BLaER1 treated with 17β-estradiol and CSF1 and Interleukin-3, amounts not matched to agents 10 nM and 100 nM (cell line): ENCODE data around the gene NAGPA.

ENCODE experiments used
- H3K27ac ChIP-seq, 11 experiments: shearing (Covaris generic); formaldehyde crosslinking; 2 replicates each; pipeline ENCODE4 v1.8.1; 2022
- H3K27me3 ChIP-seq, 11 experiments: shearing (Covaris generic); formaldehyde crosslinking; 2 replicates each; pipeline ENCODE4 v1.8.1; 2022
- H3K36me3 ChIP-seq, 11 experiments: shearing (Covaris generic); formaldehyde crosslinking; 2 replicates each; pipeline ENCODE4 v1.8.1; 2022
- H3K4me1 ChIP-seq, 10 experiments: shearing (Covaris generic); formaldehyde crosslinking; 2 replicates each; pipeline ENCODE4 v1.8.1; 2022
- H3K4me2 ChIP-seq, 11 experiments: shearing (Covaris generic); formaldehyde crosslinking; 2 replicates each; pipeline ENCODE4 v1.8.1; 2022
- H3K4me3 ChIP-seq, 10 experiments: shearing (Covaris generic); formaldehyde crosslinking; 2 replicates each; pipeline ENCODE4 v1.8.1; 2022
- H3K9ac ChIP-seq, 11 experiments: shearing (Covaris generic); formaldehyde crosslinking; 2 replicates each; pipeline ENCODE4 v1.8.1; 2022
- H3K9me3 ChIP-seq, 11 experiments: shearing (Covaris generic); formaldehyde crosslinking; replicated peaks in 1 of 11; 2 replicates each; pipeline ENCODE4 v1.8.1; 2022
- H4K20me1 ChIP-seq, 11 experiments: shearing (Covaris generic); formaldehyde crosslinking; 2 replicates each; pipeline ENCODE4 v1.8.1; 2022
- Cebpa-rat ChIP-seq, 11 experiments: shearing (Covaris generic); IDR thresholded peaks; 2 replicates each; pipeline ENCODE4 v1.8.1; 2022

NAGPA gene

GRCh38 chr16:4984174-4984990 lies 49.4 kb downstream of the NAGPA start:
- no peak overlapping the region for H3K9ac ChIP-seq
- no peak overlapping the region for H3K27ac ChIP-seq
- no peak overlapping the region for H3K4me3 ChIP-seq
- TF ChIP-seq Cebpa-rat (IDR thresholded peaks at IDR 0.05): no peak
- H3K9me3 ChIP-seq: no peaks in the 10 kb centered on the region; a peak in 1 of 22 replicates
- H3K27me3 ChIP-seq: peaks cover 0 to 13% (median 0%) of the 10 kb centered on the region in 11 experiments; a peak in 5 of 22 replicates
- H3K4me2 ChIP-seq: no peak overlapping the region
- no peaks in the 10 kb centered on the region for H3K4me1 ChIP-seq
- H3K36me3 ChIP-seq: no peaks in the 10 kb centered on the region
- no peaks in the 10 kb centered on the region for H4K20me1 ChIP-seq

GRCh38 chr16:4982056-4982867 lies 51.5 kb downstream of the NAGPA start:
- no peak for TF ChIP-seq Cebpa-rat (IDR thresholded peaks at IDR 0.05)
- Histone ChIP-seq H3K27ac (no peak overlapping the region), H3K4me1 (no peaks in the 10 kb centered on the region), H3K9me3 (no peaks in the 10 kb centered on the region; a peak in 1 of 22 replicates), H3K36me3 (no peaks in the 10 kb centered on the region), H3K9ac (no peak overlapping the region), H3K27me3 (peaks cover 0 to 5% (median 0%) of the 10 kb centered on the region in 11 experiments; a peak in 4 of 22 replicates), H3K4me2 (no peak overlapping the region), H3K4me3 (no peak overlapping the region), H4K20me1 (no peaks in the 10 kb centered on the region)

- Histone ChIP-seq H4K20me1 (no peaks in the 10 kb centered on the region), H3K27me3 (no peaks in the 10 kb centered on the region), H3K9me3 (peaks cover 0 to 5% (median 0%) of the 10 kb centered on the region in 11 experiments; a peak in 3 of 22 replicates), H3K4me1 (peaks cover 0 to 5% (median 2%) of the 10 kb centered on the region in 10 experiments; a peak in 9 of 20 replicates), H3K27ac (no peak overlapping the region), H3K9ac (no peak overlapping the region), H3K36me3 (no peaks in the 10 kb centered on the region), H3K4me2 (no peak overlapping the region), H3K4me3 (no peak overlapping the region)
- no peak for TF ChIP-seq Cebpa-rat (IDR thresholded peaks at IDR 0.05)
Measured at GRCh38 chr16:4981473-4981872, 52.3 kb downstream of the NAGPA start.

- H3K27ac ChIP-seq: no peak overlapping the region
- H3K4me1 ChIP-seq: peaks cover 0 to 13% (median 9%) of the 10 kb centered on the region in 10 experiments; a peak in 17 of 20 replicates
- H3K9ac ChIP-seq: no peak overlapping the region
- no peaks in the 10 kb centered on the region for H4K20me1 ChIP-seq
- H3K36me3 ChIP-seq: no peaks in the 10 kb centered on the region
- no peak overlapping the region for H3K4me3 ChIP-seq
- H3K9me3 ChIP-seq: peaks cover 0 to 8% (median 0%) of the 10 kb centered on the region in 11 experiments; a peak in 3 of 22 replicates
- TF ChIP-seq Cebpa-rat (IDR thresholded peaks at IDR 0.05): no peak
- H3K27me3 ChIP-seq: no peaks in the 10 kb centered on the region
- H3K4me2 ChIP-seq: no peak overlapping the region
Measured at GRCh38 chr16:4980691-4981090, 53.0 kb downstream of the NAGPA start.

- H3K27me3 ChIP-seq: no peaks in the 10 kb centered on the region
- no peak overlapping the region for H3K4me3 ChIP-seq
- TF ChIP-seq Cebpa-rat (IDR thresholded peaks at IDR 0.05): no peak
- peaks cover 0 to 8% (median 0%) of the 10 kb centered on the region in 11 experiments; a peak in 3 of 22 replicates for H3K9me3 ChIP-seq
- H3K9ac ChIP-seq: no peak overlapping the region
- H3K36me3 ChIP-seq: no peaks in the 10 kb centered on the region
- H3K4me2 ChIP-seq: no peak overlapping the region
- H3K27ac ChIP-seq: no peak overlapping the region
- H4K20me1 ChIP-seq: no peaks in the 10 kb centered on the region
- H3K4me1 ChIP-seq: peaks cover 0 to 17% (median 12%) of the 10 kb centered on the region in 10 experiments; a peak in 17 of 20 replicates
Measured at GRCh38 chr16:4979736-4980660, 53.7 kb downstream of the NAGPA start.

GRCh38 chr16:4979164-4979563 lies 54.6 kb downstream of the NAGPA start:
- H3K4me1 ChIP-seq: peaks cover 0 to 19% (median 12%) of the 10 kb centered on the region in 10 experiments; a peak in 17 of 20 replicates
- H3K4me3 ChIP-seq: no peak overlapping the region
- H3K9ac ChIP-seq: no peak overlapping the region
- no peaks in the 10 kb centered on the region for H4K20me1 ChIP-seq
- TF ChIP-seq Cebpa-rat (IDR thresholded peaks at IDR 0.05): no peak
- no peak overlapping the region for H3K4me2 ChIP-seq
- no peaks in the 10 kb centered on the region for H3K27me3 ChIP-seq
- H3K27ac ChIP-seq: no peak overlapping the region
- H3K36me3 ChIP-seq: no peaks in the 10 kb centered on the region
- peaks cover 0 to 8% (median 0%) of the 10 kb centered on the region in 11 experiments; a peak in 3 of 22 replicates for H3K9me3 ChIP-seq

GRCh38 chr16:4976611-4977145 lies 57.1 kb downstream of the NAGPA start:
- H3K4me3 ChIP-seq: no peak overlapping the region
- no peaks in the 10 kb centered on the region for H4K20me1 ChIP-seq
- H3K9ac ChIP-seq: no peak overlapping the region
- H3K4me1 ChIP-seq: peaks cover 0 to 38% (median 23%) of the 10 kb centered on the region in 10 experiments; a peak in 17 of 20 replicates
- no peaks in the 10 kb centered on the region for H3K27me3 ChIP-seq
- no peak for TF ChIP-seq Cebpa-rat (IDR thresholded peaks at IDR 0.05)
- H3K27ac ChIP-seq: peak overlapping the region in 1 of 11 experiments; percentile 26; a peak in 2 of 22 replicates
- H3K4me2 ChIP-seq: peak overlapping the region in 5 of 11 experiments; percentile 1 to 54 (median 23); a peak in 7 of 22 replicates
- no peaks in the 10 kb centered on the region for H3K36me3 ChIP-seq
- peaks cover 0 to 25% (median 0%) of the 10 kb centered on the region in 11 experiments; a peak in 9 of 22 replicates for H3K9me3 ChIP-seq

- Histone ChIP-seq H3K9me3 (peaks cover 0 to 25% (median 0%) of the 10 kb centered on the region in 11 experiments; a peak in 9 of 22 replicates), H3K9ac (no peak overlapping the region), H3K27ac (peak overlapping the region in 2 of 11 experiments; percentile 14 to 26; a peak in 2 of 22 replicates), H3K27me3 (no peaks in the 10 kb centered on the region), H3K4me2 (peak overlapping the region in 9 of 11 experiments; percentile 6 to 61 (median 39); a peak in 12 of 22 replicates), H4K20me1 (no peaks in the 10 kb centered on the region), H3K4me1 (peaks cover 0 to 38% (median 23%) of the 10 kb centered on the region in 10 experiments; a peak in 17 of 20 replicates), H3K36me3 (no peaks in the 10 kb centered on the region), H3K4me3 (no peak overlapping the region)
- no peak for TF ChIP-seq Cebpa-rat (IDR thresholded peaks at IDR 0.05)
Measured at GRCh38 chr16:4976079-4976478, 57.7 kb downstream of the NAGPA start.
